ENCODE results near the gene TMEM204.

DNA sequence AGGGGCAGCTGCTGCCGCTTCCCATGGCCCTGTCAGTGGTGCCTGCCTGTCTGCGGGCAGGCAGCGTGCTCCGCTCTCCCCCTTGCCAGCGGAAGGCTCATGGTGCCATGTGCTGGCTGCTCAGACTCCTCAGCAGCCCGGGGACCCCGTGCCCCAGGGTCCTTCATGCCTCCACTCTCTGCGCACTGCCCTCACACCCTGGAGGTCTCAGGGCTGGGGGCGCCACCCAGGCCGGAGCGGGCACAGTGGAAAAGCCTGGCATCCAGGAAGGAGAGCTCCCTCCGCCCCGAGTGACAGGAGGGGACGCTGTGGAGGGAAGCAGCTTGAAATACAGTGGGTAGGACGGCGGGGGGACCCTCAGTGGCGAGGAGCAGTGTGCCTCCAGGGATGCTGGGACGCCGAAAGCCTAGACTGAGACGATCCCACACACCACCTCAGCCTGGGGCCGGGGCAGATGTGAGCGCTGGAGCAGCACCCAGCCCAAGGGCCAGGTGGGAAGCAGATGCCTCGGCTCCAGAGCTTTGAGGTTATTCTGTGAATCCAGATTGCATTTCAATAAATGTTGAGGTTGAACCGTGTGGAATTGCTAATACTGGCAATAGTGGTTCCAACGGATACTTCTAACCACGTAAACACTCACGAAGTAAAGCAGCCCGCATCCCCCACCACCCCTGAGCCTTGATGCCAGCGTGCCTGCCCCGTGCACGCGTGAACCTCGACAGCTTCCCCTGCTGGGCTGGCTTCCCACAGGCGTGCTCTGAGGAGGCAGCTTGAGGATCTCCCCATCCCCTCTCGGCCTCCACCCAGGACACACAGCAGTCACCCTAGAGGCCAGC is 6.5 kb downstream of the TMEM204 start:
- TF ChIP-seq, protein P1, sequence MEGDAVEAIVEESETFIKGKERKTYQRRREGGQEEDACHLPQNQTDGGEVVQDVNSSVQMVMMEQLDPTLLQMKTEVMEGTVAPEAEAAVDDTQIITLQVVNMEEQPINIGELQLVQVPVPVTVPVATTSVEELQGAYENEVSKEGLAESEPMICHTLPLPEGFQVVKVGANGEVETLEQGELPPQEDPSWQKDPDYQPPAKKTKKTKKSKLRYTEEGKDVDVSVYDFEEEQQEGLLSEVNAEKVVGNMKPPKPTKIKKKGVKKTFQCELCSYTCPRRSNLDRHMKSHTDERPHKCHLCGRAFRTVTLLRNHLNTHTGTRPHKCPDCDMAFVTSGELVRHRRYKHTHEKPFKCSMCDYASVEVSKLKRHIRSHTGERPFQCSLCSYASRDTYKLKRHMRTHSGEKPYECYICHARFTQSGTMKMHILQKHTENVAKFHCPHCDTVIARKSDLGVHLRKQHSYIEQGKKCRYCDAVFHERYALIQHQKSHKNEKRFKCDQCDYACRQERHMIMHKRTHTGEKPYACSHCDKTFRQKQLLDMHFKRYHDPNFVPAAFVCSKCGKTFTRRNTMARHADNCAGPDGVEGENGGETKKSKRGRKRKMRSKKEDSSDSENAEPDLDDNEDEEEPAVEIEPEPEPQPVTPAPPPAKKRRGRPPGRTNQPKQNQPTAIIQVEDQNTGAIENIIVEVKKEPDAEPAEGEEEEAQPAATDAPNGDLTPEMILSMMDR (IDR thresholded peaks at IDR 0.05) = no peak
- TF ChIP-seq POLR2A (IDR thresholded peaks at IDR 0.05) (no peak), POLR2AphosphoS5 (IDR thresholded peaks at IDR 0.05) (no peak)
